ENCODE measurements around the gene CFAP99.
A peak's percentile ranks its signal among the peaks of the same experiment; 100 is the strongest.

Gene CFAP99

DNA sequence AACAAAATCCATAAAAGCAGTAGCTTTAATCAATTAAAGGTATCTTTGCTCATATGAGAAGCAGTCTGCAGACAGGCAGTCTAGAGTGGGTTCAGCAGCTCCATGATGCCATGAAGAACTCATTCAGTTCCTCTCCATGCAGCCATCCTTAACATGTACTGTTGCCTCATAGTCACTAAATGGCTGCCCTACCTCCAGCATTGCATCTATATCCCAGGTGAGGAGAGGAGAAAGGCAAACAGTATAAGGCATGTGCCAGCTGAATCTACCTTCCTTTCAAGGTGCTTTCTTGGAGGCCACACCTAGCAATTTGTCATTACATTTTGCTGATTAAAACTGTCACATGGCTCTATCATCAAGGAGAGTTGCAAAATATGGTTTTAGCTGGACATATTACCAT, 13.2 kb downstream of the CFAP99 start:
- no peak for DNase-seq

DNA sequence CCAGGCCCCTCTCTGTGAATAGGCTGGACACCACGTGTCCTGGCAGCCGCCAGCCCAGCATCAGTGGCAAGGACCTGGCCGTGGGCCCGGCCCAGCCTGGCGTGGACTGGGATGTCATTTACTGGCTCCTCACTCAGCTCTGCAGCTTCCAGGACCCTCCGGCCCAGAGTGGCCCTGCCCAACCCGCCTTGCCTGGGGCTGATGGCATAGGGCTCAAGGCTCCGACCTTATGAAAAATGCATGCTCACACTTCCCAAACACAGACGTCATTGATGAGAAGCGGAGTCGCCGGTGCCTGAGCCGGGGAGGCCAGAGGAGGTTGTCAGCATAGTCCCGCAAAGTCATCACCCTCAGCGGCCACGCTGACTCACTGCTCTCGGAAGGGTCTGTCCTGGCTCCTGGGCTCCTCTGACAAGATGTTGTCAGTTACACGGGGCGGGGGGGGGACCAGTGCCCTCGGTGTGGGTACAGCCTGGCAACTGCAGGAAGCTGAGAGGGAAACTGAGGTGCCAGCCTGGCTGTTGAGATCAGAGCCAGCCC, 14.3 kb downstream of the CFAP99 start:
- no peak for DNase-seq

DNA sequence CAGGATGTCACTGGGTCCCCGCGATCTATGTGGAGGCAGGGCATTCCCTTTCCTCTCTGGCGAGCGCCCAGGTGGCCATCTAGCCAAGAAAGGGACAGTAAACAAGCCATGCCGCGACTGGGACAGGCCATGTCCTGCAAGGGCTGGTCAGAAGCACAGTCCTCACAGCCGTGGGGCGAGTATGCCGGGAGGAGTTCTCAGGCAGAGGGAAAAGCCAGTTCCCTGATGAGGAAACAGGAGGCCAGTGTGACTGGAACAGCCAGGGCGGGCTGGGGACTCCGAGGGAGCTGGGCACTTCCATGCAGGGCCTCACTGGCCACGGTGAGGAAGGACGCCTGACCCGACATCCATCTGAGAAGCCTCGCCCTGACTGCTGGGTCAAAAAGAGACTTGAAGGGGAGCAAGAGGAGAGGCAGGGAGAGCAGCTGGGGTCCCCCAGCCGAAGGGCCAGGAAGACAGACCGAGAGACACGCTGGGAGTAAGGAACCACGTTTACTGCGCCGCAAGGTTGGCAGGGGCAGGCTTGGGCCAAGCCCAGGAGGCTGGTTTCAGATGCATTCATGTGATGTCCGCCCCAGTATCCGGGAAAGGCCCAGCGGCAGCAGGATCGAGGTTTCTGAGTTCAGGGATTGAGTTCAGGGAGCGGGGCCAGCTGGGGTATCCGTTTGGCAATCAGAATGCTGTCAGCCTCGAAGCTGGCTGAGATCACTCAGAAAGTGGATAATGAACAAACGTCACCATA, 15.0 kb downstream of the CFAP99 start:
- no peak for DNase-seq

DNA sequence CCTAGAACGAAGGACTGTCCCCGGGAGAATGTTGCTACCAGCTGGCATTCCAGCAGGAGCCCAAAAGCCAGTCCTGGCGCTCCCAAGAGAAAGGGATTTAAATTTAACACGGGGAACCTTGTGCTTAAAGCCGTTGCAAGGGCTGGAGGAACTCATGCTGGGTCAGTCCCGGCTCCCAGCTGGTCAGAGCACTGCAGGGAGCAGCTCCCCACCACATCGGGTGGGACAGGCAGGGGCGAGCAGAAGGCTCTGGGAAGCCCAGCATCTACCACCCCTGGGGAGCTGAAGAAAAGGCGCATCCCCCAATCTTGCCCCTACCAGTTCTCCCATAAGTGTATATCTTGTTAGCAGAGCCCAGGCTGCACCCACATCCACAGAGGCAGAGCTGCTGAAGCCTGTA, 15.7 kb downstream of the CFAP99 start:
- no peak for DNase-seq

DNA sequence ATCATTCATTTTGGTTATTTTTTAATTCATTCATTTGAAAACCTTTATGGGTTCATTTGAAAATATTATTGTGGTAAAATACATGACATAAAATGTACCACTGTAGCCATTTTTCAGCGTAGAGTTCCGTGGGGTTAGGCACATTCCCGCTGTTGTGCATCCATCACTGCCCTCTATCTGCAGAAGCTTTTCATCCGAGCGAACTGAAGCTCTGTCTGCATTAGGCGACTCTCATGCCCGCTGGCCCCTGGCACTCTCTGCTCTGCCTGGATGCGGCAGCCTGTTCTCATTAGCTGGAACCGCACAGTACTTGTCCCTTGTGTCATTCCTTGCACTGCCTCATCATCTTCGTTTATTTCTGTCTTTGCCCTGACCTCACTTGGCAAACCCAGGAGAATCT, 17.5 kb downstream of the CFAP99 start:
- no peak for DNase-seq

DNA sequence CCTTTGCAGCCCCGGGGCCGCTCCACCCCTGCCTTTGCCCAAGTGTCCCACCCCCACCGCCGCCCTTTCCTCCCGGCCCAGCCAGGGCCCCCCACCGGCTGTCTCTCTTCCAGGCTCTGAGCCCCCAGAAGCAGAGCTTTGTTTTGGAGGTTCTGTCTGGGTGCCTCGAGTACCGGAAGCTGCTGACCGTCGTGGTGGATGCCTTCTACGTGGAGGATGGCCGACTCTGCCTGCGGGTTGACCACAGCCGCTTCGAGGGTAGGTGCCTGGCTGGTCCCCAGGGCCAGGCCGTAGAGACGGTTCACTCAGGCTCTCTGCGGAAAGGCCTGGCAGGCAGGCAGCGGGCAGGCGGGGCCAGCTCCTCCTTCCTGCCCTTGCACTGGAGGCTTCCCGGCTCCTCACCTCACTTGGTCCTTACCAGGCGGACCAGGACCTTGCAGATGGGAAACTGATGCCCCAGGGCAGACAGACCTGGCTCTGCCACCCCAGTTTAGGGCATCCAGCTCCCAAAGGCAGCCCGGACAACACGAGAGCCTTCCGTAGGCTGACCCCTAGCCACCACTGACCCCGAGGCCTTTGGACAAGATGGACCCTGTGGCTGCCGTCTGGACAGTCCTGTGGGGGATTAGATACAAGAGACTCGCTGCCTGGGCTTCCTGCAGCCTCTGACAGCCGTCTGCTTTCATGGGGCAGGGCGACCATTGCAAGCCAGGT, 18.2 kb downstream of the CFAP99 start:
- no peak for DNase-seq

DNA sequence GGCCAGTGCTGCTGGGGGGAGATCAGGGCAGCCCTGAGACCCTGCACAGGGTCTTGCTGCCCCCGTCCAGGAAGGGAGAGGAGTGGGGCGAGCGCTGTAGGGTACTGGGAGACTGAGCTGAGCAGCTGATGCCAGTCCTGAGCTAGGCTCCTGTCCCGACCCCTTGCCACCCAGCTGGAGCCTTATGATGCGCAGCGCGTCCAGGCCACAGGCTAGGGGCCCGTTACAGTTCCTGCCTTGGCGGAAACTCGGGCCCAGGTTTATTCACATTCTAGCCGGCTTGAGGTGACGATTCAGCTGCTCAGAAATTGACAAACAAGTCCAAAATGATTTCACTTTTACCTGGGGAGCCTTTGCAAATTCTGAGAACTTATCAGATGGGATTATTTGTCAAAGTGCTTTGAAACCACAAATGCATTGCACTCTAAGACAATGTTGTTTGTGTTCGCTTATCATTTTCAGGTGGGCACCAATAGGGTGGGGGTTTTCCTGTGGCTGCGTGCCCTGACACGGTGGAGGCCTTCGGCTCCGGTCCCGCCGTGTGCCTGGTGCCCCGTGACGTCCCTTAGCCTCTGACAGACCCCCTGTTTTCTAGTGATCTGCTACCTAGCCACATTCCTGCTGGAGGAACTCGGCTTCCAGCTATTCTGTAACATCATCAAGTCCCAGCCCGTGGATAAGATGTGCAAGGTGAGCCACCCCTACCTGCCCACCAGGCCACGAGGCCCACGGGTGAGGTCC, 18.9 kb downstream of the CFAP99 start:
- no peak for DNase-seq

DNA sequence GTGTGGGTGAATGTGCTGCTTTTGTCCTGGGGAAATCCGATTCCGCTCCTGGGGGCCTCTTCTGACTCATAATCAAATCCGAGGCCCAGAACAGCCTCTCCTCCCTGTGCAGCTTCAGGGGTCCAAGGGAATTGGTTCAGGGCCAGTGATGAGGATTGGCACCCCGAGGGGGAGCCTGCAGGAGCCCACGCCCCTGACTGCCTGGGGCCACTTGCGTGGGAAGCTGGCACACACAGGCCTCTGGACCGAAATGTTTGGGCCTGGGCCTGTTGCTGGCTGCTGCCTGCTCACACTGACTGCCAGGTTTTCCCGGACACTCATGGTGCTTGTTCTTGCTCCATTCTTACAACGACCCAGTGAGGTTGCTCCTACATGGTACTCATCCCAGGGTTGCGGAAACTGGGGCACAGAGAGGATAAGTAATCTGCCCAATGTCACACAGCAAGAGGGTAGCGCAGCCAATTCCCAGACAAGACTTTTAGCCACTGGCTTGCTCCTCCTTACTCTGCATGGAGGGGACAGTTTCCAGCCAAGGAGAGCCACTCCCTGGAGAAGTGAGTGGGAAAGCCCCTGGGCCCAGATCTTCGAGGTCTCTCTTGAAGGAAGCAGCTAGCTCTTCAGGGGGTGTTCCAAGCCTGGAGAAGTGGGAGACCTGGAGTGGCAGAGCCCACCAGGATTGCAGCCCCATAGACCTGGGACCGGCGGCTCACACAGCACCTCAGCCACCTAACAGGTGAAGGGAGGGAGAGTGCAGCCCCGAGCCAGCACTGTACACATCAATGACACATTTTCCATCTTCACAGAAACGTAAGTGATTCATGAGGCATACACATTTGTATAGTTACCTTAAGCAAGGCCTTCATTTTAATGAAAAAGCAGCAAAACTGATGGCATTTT, 20.3 kb downstream of the CFAP99 start:
- DNase-seq: no peak

DNA sequence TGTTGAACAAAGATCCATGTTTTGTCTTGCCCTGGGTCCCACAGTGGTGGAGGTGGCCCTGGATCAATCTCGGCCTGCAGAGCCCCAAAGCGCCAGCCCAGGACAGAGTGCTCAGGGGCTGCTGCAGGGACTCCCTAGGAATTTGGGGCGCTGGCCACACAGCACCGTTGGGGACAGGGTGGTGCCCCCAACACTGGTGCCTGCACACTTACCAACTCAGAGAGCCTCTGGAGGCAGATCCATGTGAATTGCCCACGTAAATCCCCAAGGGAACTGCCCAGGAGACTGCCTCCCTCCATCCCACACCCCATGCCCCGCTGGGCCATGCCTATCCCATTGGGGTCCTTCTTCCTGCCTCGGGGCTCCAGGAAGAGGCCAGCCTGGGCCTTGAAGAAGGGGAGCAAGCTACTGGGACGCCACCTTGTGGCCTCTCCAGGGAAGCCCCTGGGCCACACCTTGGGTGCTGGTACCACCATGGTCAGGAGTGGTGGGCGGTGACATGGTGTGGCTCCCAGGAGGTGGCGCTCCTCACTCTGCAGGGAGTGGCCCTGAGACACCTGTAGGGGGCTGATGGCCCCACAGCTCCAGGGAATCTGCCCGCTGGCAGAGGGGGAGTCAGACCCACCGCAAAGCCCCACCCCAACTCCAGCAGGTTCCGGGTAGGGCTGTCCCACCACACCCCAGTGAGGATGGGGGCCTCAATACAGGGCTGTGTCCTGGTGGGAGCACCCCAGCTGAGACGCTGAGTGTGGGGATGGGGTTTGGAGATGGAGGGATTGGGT, 22.8 kb downstream of the CFAP99 start:
- peak; percentile 70 for DNase-seq

DNA sequence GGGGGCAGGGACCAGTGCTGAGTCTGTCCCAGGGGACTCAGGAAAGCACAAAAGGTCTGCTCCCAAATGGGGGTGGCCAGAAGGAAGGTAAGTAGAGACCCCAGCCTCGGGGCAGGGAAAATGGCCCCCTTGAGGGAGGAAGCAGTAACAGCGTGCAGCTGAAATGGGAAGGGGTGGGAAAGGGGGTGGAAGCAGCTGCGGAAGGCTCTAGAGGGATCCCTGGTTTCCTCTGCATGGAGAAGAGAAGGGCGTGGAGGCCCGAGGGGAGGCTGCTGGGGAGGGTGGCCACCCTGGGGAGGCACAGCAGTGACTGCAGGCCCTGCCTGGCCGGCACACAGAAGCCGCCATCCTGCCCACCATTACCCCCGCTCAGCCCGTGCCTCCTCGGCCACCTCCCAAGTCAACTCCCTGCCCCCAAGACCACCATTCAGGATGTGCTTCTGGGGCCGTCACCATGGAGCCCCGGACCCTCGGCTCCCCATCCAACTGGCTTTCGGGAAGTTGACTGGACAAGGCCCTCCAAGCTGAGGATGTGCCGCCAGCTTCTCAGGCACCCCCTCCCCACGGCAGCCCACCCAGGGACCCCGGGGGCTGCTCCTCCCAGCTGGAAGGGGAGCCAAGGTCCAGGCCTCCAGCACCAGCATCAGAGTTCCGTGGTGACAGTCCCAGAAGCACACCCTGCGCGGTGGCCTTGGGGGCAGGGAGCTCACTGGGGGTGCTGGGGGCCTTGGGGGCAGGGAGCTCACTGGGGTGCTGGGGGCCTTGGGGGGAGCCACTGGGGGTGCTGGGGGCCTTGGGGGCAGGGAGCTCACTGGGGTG, 23.6 kb downstream of the CFAP99 start:
- no peak for DNase-seq

DNA sequence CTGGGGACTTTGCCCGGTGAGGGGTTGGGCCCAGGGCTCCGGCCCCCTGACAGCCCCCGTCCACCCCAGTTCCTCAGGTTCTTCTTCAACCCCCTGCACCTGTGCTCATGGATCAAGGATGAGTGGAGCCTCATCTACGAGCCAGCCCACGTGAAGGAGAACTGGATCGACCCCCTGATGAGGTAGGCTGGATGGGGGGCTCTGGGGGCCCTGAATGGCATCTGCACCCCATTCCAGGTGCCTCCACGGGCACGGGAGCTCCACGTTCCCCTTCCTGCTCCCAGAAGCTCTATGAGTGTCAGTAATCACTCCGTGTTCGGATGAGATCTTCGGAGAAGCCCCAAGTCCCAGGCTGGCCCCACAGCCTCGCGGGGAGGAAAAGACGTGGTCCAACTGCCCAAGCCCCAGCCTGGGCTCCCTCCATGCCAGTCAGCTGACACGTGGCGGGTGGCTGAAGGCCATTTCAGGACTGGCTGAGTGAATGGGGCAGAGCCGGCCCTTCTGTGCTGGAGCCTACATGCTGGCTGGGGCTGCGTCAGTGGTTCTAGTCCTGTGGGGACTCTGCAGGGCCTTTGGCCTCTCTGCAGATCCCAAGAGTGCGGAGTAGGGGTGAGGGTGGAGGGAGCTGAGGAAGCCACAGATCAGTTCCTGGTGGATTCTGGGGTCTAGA, 24.4 kb downstream of the CFAP99 start:
- DNase-seq: no peak

DNA sequence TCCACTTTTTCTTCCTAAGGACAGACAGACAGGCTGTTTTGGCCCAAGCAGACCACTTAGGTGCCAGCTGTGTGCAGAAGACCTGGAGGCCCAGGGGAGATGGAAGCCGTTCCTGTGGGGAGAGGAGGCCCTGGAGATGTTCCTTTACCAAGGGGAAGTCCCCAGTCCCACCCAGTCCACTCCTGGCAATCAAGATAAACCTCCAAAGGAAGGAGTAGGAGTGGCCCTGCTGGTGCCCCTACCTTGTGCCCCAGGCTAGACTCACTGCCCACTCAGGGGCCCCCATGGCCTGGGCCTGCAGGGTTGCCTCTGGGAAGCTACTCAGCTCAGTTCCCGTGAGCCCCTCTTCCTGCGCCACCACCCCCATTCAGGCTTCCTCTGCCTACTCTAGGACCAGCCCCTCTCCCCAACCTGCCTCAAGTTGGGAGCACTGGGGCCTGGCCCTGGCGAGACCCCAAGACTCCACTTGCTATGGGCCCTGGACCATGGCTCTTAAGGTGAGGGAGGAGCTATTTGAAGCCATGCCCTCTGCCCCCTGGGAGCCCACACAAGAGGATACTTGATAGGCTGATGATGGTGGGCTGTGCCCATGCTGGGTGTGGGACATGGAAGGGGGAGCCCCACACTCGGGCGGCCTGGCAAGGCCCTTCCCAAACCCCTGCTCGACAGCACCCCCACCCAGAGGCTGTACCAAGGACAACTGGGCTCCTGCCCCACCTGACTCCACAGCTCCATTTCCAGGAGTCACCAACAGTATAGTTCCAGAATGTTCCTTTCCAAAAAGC, 25.4 kb downstream of the CFAP99 start:
- no peak for DNase-seq

DNA sequence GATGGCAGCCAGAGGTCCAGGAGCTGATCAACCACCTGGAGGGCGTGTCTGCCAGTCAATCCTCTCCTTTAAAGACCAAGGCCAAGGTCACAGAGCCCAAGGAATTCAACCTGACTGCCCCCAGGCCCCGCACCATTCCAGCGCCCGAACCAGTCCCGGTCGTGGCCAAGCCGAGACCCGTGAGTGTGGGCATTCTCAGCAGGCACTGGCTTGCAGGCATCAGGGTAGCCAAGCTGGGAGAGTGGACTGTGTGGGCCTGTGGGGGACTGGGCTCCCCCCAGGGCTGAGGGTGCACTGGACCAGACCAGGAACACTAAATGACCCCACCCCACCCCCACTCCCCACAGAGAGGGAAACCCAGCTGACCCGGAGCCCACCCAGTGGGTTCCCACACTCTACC, 26.4 kb downstream of the CFAP99 start:
- DNase-seq: no peak

DNA sequence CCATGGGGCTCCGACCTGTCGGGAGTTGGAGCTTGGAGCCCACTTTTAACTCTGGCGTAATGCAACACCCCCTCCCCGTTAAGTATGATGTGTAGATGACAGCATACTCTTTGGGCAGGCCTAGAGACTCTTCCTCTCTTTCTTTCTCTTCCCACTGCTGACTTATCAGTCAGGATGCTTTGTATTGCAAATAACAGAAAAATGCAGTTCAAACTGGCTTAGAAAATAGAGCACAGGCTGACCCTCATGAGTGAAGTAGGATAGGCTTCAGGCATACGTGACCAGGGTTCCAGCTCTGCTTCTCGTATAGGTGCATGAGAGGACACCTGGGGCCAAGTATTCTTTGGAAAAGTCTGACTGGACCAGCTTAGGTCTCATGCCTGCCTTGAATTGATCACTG, 26.8 kb downstream of the CFAP99 start:
- DNase-seq: no peak

DNA sequence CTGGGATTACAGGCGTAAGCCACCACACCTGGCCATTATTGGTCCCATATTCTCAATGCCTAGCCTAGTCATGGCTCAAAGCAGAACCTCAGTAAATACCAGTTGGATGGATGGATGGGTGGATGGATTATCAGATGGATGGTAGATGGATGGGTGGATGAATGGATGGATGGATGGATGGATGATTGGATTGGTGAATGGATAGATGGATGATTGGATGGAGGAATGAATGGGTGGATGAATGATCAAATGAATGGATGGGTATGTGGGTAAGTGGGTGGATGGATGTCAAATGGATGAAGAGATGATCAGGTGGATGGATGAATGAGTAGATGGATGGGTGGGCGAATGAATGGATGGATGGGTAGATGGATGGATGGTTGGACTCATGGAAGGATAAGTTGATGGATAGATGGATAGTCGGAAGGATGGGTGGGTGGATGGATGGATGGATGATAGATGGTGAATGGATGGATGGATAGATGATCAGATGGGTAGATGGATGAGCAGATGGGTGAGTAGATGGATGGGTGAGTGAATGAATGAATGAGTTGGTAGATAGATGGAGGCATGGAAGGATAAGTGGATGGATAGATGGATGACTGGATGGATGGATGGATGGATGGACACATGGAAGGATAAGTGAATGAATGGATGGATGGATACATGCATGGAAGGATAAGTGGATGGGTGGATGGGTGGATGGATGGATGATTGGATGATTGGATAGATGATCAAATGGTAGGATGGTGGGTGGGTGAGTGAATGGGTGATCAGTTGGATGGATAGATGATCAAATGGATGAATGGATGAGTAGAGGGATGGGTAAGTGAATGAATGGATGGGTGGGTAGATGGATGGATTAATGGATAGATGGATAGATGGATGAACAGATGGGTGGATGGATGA, 28.2 kb downstream of the CFAP99 start:
- DNase-seq: no peak

DNA sequence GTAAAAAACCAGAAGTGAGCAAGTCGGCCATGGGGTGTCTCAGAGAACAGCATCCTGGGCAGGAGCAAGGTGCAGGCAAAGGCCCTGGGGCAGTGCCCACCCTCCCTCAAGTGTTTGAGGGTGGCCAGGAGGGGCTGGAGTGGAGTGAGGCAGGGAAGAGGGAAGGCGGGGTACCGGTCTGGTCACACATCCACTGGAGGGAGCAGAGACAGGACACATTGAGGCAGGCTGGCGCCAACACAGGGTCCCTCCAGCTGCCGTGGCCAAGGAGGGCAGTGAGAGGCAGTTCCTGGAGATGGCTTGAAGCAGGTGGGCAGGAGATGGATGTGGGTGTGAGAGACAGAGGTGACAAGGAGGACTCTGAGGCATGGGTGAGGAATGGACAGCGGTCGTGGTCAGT, 29.8 kb downstream of the CFAP99 start:
- DNase-seq: no peak

DNA sequence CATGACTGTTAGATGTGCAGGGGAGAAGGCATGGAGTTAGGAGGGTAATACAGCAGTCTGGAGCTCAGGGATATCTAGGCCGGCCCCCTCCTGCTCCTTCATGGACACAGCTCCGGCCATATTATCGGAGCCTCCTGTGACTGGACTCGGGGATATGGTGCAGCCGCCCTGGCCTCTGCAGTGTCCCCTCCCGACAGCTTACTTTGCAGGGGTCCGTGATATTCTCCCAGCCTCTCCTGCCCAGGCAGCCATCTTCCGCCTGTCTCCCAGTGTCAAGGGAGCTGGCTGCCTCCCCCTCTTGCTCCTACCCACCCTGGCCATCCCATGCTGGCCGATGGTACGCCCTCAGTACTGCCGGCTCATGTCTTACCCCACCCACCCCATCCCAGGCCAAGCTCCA, 30.3 kb downstream of the CFAP99 start:
- DNase-seq: no peak
